ENCODE results near the gene CREG2.

The CREG2 gene

GRCh38 chr2:101410114-101410513 is 22.8 kb upstream of the CREG2 start:
- DNase-seq (ENCODE audit: low read depth in 4 of 4, low spot score in 1 of 4), result no peak

DNA sequence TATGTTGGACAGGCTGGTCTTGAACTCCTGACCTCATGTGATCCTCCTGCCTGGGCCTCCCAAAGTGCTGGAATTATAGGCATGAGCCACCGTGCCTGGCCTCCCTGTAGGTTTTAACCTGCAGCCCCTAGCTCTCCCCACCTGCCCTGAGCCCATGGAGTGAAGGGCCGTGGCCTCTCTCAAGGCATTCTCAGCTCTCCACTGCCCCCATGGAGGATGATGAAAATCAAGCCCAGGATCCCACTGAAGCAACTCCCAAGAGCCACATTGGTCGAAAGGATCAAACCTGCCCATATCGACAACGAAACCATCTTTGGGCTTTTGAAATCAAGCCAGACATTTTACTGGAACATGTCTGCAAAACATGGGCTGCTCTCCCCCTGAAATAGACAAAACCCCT is 22.4 kb upstream of the CREG2 start:
- no peak for DNase-seq (ENCODE audit: low read depth in 4 of 4, low spot score in 1 of 4)

- no peak for DNase-seq (ENCODE audit: low read depth in 4 of 4, low spot score in 1 of 4)
Observed at GRCh38 chr2:101408925-101409324, 21.6 kb upstream of the CREG2 start.

DNA sequence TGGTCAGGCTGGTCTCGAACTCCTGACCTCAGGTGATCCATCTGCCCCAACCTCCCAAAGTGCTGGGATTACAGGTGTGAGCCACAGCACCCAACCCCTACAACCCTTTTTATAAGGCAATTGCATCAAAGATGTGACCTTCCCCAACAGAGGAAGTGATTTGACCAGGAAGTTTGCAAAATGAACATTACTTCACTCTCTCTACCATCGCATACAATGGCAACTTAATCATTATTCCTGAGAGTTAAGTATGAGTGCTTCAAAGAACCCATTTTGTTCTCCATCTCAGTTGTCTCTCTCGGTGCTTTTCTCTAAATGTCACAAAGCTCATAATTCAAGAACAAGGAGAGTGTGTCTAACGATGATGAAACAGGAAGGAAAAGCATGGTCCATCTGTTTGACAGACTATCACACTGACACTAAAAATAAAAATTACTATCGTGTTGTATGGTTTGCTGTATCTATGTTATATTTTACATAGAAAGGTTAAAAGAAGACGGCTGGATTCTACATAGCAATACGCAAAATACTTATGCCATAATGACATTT is 18.1 kb upstream of the CREG2 start:
- DNase-seq (ENCODE audit: low read depth in 4 of 4, low spot score in 1 of 4), result no peak

GRCh38 chr2:101403745-101404144 is 16.4 kb upstream of the CREG2 start:
- DNase-seq (ENCODE audit: low read depth in 4 of 4, low spot score in 1 of 4), result no peak

GRCh38 chr2:101402630-101403029 is 15.3 kb upstream of the CREG2 start:
- no peak for DNase-seq (ENCODE audit: low read depth in 4 of 4, low spot score in 1 of 4)

DNA sequence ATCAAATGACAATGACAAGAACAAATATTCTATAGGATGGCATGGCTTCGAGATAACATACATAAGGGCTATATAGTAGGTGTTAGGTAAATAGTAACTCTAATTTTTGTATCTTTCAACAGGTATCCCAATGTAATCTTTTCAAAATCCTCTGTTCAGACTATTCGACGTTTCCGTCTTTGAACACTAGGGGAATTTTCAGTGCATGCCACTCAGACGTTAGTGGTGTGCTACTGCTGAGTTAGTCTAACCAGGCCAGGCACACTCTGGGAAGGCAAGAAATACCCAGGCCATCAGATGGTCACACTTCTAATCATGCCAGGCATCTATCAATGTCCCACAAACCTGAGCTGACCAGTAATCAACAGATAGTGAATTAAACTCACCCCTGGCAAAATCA is 14.6 kb upstream of the CREG2 start:
- DNase-seq (ENCODE audit: low read depth in 4 of 4, low spot score in 1 of 4), result no peak

DNA sequence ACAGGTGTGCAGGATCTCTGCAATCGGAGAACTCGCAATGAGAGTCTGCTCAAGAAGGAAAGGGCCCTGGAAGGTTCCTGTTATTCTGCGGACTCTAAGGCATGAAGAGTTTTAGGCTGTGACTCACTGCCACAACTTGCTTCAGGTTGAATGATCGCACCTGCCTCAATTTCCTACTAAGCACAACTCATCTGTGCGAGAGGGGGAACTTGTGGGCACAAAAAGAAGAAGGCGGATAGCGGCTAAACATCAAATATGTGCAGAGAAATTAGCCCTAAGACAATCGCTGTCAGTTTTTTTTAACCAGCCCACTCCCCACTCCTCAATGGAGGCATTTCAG is 14.0 kb upstream of the CREG2 start:
- no peak for DNase-seq (ENCODE audit: low read depth in 4 of 4, low spot score in 1 of 4)

GRCh38 chr2:101400506-101401325 is 13.4 kb upstream of the CREG2 start:
- DNase-seq (ENCODE audit: low read depth in 4 of 4, low spot score in 1 of 4), result no peak

DNA sequence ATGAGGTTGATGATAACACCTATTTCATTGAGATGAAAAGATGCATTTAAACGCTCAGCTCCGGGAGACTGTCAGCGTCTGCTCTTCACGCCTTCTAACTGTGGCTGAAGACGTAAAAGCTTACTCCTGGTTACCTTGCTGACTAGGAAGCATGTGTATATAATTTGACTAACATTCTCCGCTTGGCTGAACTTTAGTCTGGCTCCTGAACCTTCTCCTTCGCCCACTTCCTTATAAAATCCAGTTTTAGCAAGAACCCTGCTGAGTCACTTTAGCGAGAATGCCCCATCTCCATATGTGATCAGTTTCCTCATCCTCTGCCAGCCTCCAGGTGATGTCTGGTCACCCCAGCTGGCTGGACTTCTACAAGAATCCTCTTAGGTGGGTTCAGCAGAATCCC is 12.7 kb upstream of the CREG2 start:
- DNase-seq (ENCODE audit: low read depth in 4 of 4, low spot score in 1 of 4), result no peak

DNA sequence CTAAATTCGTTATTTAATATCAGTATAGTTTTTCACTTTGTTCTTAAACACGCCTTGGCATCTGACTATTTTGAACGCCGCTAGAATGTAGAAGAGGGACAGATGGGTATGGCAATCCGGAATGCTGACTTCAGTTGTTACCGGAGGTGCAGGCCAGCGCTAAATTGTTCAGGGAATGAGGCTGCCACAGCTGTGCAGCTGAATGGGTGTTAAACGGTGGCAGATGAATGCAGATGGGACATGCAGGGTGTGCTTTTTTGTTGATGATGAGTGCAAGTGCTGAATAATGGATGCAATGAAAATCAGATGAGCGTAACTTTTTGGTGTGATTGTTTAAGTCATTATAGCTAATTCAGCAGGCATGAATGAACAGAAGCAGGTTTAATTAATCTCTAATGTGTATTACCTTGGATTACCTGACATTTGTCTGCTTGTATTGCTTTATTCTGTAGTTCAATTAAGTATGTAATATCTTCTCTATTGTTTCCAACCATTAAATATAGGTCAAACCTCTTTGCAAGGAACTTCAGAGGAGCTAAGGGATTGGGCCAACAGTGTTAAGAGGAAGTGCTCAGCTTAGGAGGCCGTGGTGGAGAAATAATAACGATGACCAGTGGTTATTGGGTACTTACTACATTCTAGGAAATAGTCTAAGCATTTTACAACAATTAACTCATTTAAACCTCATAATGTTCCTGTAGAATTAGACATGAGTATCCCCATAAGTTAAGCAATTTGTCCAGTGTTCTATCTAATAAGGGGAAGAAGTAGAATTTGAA is 11.9 kb upstream of the CREG2 start:
- no peak for DNase-seq (ENCODE audit: low read depth in 4 of 4, low spot score in 1 of 4)

- DNase-seq (ENCODE audit: low read depth in 4 of 4, low spot score in 1 of 4), result no peak
Observed at GRCh38 chr2:101398116-101398821, 11.0 kb upstream of the CREG2 start.

- DNase-seq (ENCODE audit: low read depth in 4 of 4, low spot score in 1 of 4), result no peak
Observed at GRCh38 chr2:101396316-101396717, 9.0 kb upstream of the CREG2 start.

- DNase-seq (ENCODE audit: low read depth in 4 of 4, low spot score in 1 of 4), result no peak
Observed at GRCh38 chr2:101395545-101396315, 8.4 kb upstream of the CREG2 start.

- DNase-seq (ENCODE audit: low read depth in 4 of 4, low spot score in 1 of 4), result no peak
Observed at GRCh38 chr2:101388232-101388631, 929 bp upstream of the CREG2 start.

GRCh38 chr2:101386599-101387150 is 628 bp downstream of the CREG2 start:
- no peak for DNase-seq (ENCODE audit: low read depth in 4 of 4, low spot score in 1 of 4)

- DNase-seq (ENCODE audit: low read depth in 4 of 4, low spot score in 1 of 4), result no peak
Observed at GRCh38 chr2:101383016-101383541, 4.2 kb downstream of the CREG2 start.

GRCh38 chr2:101382442-101382841 is 4.9 kb downstream of the CREG2 start:
- no peak for DNase-seq (ENCODE audit: low read depth in 4 of 4, low spot score in 1 of 4)

DNA sequence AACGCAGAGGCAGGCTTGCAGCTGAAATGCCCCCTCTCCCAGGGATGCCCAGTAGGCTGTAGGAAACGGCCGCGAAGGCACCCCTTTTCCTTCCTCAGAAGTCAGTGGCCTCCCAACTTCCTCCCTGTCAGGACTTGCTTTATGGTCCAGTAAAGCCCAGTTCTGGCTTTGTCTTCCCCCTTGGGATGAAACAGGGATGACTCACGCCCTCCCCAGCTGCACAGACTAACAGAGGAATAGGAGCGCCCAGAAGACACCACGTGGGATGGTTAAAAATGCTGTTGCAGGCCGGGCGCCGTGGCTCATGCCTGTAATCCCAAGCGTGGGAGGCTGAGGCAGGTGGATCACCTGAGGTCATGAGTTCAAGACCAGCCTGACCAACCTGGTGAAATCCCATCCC is 6.9 kb downstream of the CREG2 start:
- DNase-seq (ENCODE audit: low read depth in 4 of 4, low spot score in 1 of 4), result no peak

DNA sequence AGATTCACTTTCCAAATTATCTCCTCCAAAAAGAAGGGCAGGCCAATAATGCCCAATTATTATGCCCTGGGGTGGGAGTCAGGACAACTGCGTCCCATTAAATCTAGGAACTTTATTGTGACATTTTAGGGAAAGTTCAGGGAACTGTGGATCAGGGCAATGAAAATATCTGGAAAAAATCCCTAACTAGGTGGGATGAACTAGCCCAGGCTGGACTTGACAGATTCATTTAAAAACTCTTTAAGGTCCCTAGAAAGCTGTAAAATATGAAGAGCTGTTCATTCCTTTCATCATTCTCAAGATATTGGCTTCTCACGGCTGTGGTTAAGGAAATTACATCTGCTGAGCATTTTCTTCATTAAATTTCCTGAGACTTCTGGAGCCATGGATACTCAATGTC is 8.2 kb downstream of the CREG2 start:
- DNase-seq (ENCODE audit: low read depth in 4 of 4, low spot score in 1 of 4), result no peak
